Small intestine (tissue), 7 donors: ENCODE measurements around the gene FOXC1. TPM values are rescaled to one million over a fixed set of nuclear protein-coding genes. Genes with fewer than 3 reads are reported as not detected.

Experiments
- DNase-seq, 2 donors: peaks; one replicate each; pipeline versions ENCODE4 v3.0.0 to v3.0.0-alpha.2; 2013
- FAIRE-seq: peaks from 2 replicates; lab custom pipeline; 2012; peaks lifted over from hg19 to GRCh38; lab: Jason Lieb, UNC
- H3K27ac ChIP-seq, 3 donors: one replicate each; pipeline ENCODE4 v1.5.1; 2013; ENCODE audit warnings: low read length in 2 of 3, mild to moderate bottlenecking in 2 of 3, control low read depth in 1 of 3, inconsistent platforms in 1 of 3, low read depth in 1 of 3, moderate library complexity in 1 of 3
- H3K27me3 ChIP-seq, 3 donors: one replicate each; pipeline ENCODE4 v1.6.1; 2013; ENCODE audit warnings: low read length in 3 of 3, inconsistent platforms in 1 of 3; ENCODE audit not compliant: control insufficient read depth in 3 of 3, insufficient read depth in 3 of 3
- H3K36me3 ChIP-seq, 3 donors: one replicate each; pipeline ENCODE4 v1.6.1; 2013; ENCODE audit warnings: low read length in 3 of 3, inconsistent platforms in 1 of 3, low read depth in 1 of 3, mild to moderate bottlenecking in 1 of 3, moderate library complexity in 1 of 3; ENCODE audit not compliant: control insufficient read depth in 3 of 3, insufficient read depth in 2 of 3
- H3K4me1 ChIP-seq, 3 donors: one replicate each; pipeline ENCODE4 v1.6.1; 2013; ENCODE audit warnings: low read length in 2 of 3, inconsistent platforms in 1 of 3, low read depth in 1 of 3, mild to moderate bottlenecking in 1 of 3, moderate library complexity in 1 of 3; ENCODE audit not compliant: control insufficient read depth in 3 of 3, insufficient read depth in 2 of 3
- H3K4me3 ChIP-seq, 3 donors: one replicate each; pipeline ENCODE4 v1.5.1; 2013; ENCODE audit warnings: low read length in 3 of 3, control low read depth in 1 of 3, inconsistent platforms in 1 of 3, low read depth in 1 of 3, mild to moderate bottlenecking in 1 of 3, moderate library complexity in 1 of 3
- H3K9me3 ChIP-seq, 2 donors: one replicate each; pipeline ENCODE4 v1.6.1; 2013; ENCODE audit warnings: low read depth in 1 of 2, low read length in 1 of 2; ENCODE audit not compliant: control insufficient read depth in 2 of 2, insufficient read depth in 1 of 2
- WGBS, 3 donors: extraction: QIAGEN DNeasy Blood & Tissue Kit; methylation state at CpG; one replicate each; pipeline ENCODE4 v1.1.7; 2013; 5-methylcytosine and 5-hydroxymethylcytosine counted together
- polyA plus RNA-seq, 4 donors: library from polyadenylated mRNA; stranded (reverse) in 3 of 4; unstranded in 1 of 4; fragments of 200-250 nt in 3 of 4; fragments of 120-200 nt in 1 of 4; gene quantifications; one replicate each; pipeline versions ENCODE4 v1.2.1 to v1.2.3, GENCODE V29; 2013
- donor health status: healthy with polysubstance abuse.
- donor health status: control.
- donor health status: control.
- donor health status: Bipolar disorder and iron deficiency.
- donor health status: healthy.

FOXC1 gene
- polyA plus RNA-seq, 4 donors, result 0.22 to 3.1 (median 0.27) TPM; not detected in 1

- DNase-seq, result no peak
- no peaks in the 10 kb centered on the region for H3K4me1 ChIP-seq
- peaks cover 0 to 2% (median 0%) of the 10 kb centered on the region in 3 donors for H3K27me3 ChIP-seq
- WGBS, 3 donors, result 88 to 93% (median 89%) methylated on average over 13 of the region's 13 CpGs
- no peak overlapping the region for H3K27ac ChIP-seq
- no peak for FAIRE-seq
- H3K9me3 ChIP-seq, result peaks cover 0 to 9% of the 10 kb centered on the region in 2 donors
- H3K4me3 ChIP-seq, result no peak overlapping the region
- no peaks in the 10 kb centered on the region for H3K36me3 ChIP-seq
These were observed 35.5 kb upstream of the FOXC1 start for GRCh38 chr6:1574083-1574761.

GRCh38 chr6:1574890-1575209 lies 34.9 kb upstream of the FOXC1 start:
- FAIRE-seq, result no peak
- H3K27ac ChIP-seq, result no peak overlapping the region
- no peaks in the 10 kb centered on the region for H3K36me3 ChIP-seq
- no peak for DNase-seq
- 70 to 80% (median 74%) methylated on average over 6 of the region's 6 CpGs for WGBS, 3 donors
- H3K27me3 ChIP-seq, result peaks cover 0 to 2% (median 0%) of the 10 kb centered on the region in 3 donors
- peaks cover 0 to 9% of the 10 kb centered on the region in 2 donors for H3K9me3 ChIP-seq
- H3K4me1 ChIP-seq, result no peaks in the 10 kb centered on the region
- H3K4me3 ChIP-seq, result no peak overlapping the region

- no peak for FAIRE-seq
- peak in 1 of 2 donors; percentile 10 for DNase-seq
- Histone ChIP-seq H3K9me3 (peaks cover 0 to 9% of the 10 kb centered on the region in 2 donors), H3K27me3 (peaks cover 0 to 2% (median 0%) of the 10 kb centered on the region in 3 donors), H3K36me3 (no peaks in the 10 kb centered on the region), H3K27ac (no peak overlapping the region), H3K4me3 (no peak overlapping the region), H3K4me1 (no peaks in the 10 kb centered on the region)
- WGBS, 3 donors, result 59 to 83% (median 72%) methylated on average over 16 of the region's 16 CpGs
These were observed 34.3 kb upstream of the FOXC1 start for GRCh38 chr6:1575210-1576041.

DNA sequence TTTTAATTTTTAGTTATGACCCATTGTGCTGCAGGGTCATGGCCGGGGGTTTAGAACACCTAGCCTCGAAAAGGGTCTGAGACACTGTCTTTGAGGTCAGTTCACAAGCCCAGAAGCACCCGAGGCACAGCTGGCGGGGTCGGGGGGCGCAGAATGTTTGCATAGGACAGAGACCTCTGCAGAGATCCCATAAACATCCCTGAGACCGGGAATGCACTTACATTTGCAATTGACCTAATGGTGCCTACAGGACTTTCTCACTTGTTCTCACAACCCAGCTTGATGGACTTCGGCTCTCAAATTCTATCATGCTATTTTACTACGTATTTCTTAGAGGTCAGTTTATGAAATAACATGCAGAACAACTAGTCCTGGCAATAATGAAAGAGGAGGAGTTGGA lies 33.5 kb upstream of the FOXC1 start:
- no peak for FAIRE-seq
- no peak overlapping the region for H3K27ac ChIP-seq

GRCh38 chr6:1576711-1577110 lies 33.0 kb upstream of the FOXC1 start:
- Histone ChIP-seq H3K27ac (no peak overlapping the region), H3K36me3 (no peaks in the 10 kb centered on the region), H3K27me3 (peaks cover 0 to 2% (median 0%) of the 10 kb centered on the region in 3 donors), H3K4me3 (no peak overlapping the region), H3K4me1 (no peaks in the 10 kb centered on the region), H3K9me3 (peaks cover 0 to 4% of the 10 kb centered on the region in 2 donors)
- DNase-seq, result no peak
- 87 to 96% (median 94%) methylated on average over 11 of the region's 11 CpGs for WGBS, 3 donors
- FAIRE-seq, result no peak

More for the DNA sequence above, 33.5 kb upstream of the FOXC1 start:
- Histone ChIP-seq H3K9me3 (peaks cover 0 to 8% of the 10 kb centered on the region in 2 donors), H3K4me3 (no peak overlapping the region), H3K27me3 (peaks cover 0 to 2% (median 0%) of the 10 kb centered on the region in 3 donors), H3K4me1 (no peaks in the 10 kb centered on the region), H3K36me3 (no peaks in the 10 kb centered on the region)
- 83 to 86% (median 84%) methylated on average over 9 of the region's 9 CpGs for WGBS, 3 donors
- DNase-seq, result no peak

GRCh38 chr6:1577146-1577680 lies 32.5 kb upstream of the FOXC1 start:
- FAIRE-seq (no peak), DNase-seq (no peak)
- H3K4me3 ChIP-seq, result no peak overlapping the region
- H3K36me3 ChIP-seq, result no peaks in the 10 kb centered on the region
- H3K27ac ChIP-seq, result no peak overlapping the region
- no peaks in the 10 kb centered on the region for H3K4me1 ChIP-seq
- H3K27me3 ChIP-seq, result no peaks in the 10 kb centered on the region
- H3K9me3 ChIP-seq, result no peaks in the 10 kb centered on the region
- 86 to 96% (median 91%) methylated on average over 11 of the region's 11 CpGs for WGBS, 3 donors

DNA sequence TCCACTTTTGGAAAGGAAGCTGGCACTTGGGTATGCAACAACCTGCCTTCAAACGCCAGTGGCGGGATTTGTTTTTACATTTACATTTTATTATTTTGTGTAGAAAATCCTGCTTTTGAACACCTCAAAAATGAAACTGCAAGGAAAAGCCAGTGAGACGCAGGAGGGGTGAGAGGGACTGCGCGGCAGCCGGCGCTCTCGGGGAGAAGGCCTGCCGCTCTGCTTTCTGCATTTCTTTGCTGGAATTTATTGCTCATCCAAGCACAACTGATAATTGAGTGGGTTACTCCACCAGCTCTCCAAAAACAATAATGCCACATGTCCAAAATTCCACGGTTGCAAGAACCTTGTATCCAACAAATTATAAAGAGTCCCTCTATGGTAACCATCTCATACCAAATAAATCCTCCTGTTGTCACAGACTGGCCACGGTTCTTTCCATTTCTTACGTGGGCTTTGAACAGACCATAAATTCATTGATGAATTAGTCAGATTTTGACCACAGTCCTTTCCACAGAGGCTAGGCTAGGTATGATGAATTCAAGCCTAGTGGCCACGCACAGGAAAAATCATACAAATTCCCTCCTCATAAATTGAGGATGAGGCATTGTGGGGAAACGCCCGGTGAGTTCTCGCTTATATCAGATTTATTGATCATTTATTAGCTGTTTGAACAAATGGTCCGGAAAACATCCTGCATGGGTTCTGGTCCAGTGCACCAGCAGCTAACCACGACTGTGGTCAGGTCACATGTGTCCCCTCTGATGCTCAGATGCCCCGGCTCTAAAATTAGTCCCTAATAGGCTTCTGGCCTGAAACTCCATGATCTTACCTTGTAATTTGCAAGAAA lies 31.6 kb upstream of the FOXC1 start:
- FAIRE-seq (no peak), DNase-seq (no peak)
- Histone ChIP-seq H3K4me3 (no peak overlapping the region), H3K4me1 (no peaks in the 10 kb centered on the region), H3K27ac (no peak overlapping the region), H3K9me3 (no peaks in the 10 kb centered on the region), H3K27me3 (no peaks in the 10 kb centered on the region), H3K36me3 (no peaks in the 10 kb centered on the region)
- 81 to 90% (median 87%) methylated on average over 19 of the region's 19 CpGs for WGBS, 3 donors

DNA sequence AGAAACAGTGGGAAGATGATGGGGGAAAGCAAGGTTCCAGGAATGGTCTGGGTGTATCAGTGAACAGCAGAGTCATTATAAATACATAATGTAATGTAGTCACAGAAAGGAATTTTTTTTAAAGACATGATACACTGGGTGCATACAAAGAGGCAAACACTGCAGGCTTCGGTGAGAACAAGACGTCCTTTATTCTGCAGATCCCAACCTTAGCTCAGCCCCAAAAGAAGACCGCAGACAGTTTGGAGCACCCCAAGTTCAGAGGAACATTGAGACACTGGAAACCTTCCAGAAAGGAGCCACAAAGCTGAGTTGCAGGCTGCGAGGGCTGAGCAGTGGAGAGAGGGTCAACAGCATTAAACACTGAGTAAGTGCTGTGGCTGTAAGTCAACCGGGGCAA lies 30.6 kb upstream of the FOXC1 start:
- FAIRE-seq (no peak), DNase-seq (no peak)
- Histone ChIP-seq H3K9me3 (no peaks in the 10 kb centered on the region), H3K27me3 (no peaks in the 10 kb centered on the region), H3K27ac (no peak overlapping the region), H3K4me3 (no peak overlapping the region), H3K36me3 (no peaks in the 10 kb centered on the region), H3K4me1 (no peaks in the 10 kb centered on the region)
- 80 to 84% (median 83%) methylated on average over 5 of the region's 5 CpGs for WGBS, 3 donors
